Keratinocyte (primary cell): Measurements from ENCODE around the gene HTRA3. TPM values are rescaled to one million over a fixed set of nuclear protein-coding genes. Genes with fewer than 3 reads are reported as not detected.

ENCODE experiments used
- DNase-seq: peaks from one replicate; pipeline ENCODE4 v3.0.0-alpha.2; 2011; ENCODE audit warnings: low read depth, missing footprints, low spot score
- FAIRE-seq: peaks from 2 replicates; lab custom pipeline; 2011; peaks lifted over from hg19 to GRCh38; lab: Jason Lieb, UNC
- H2AFZ ChIP-seq: 2 replicates; pipeline ENCODE4 v1.6.0; 2012; ENCODE audit warnings: low read length, control low read depth, inconsistent platforms; ENCODE audit not compliant: control insufficient read depth
- H3K27ac ChIP-seq: 2 replicates; pipeline ENCODE4 v1.5.1; 2011; ENCODE audit warnings: low read length; ENCODE audit not compliant: control insufficient read depth, insufficient read depth
- H3K27me3 ChIP-seq: 3 replicates; pipeline ENCODE4 v1.6.0; 2011; ENCODE audit warnings: low read length; ENCODE audit not compliant: control insufficient read depth, insufficient read depth; ENCODE audit errors: extremely low read depth
- H3K36me3 ChIP-seq, 2 experiments: 2 replicates in 1 of 2; 3 replicates in 1 of 2; pipeline ENCODE4 v1.5.1; 2011; ENCODE audit warnings: low read length in 2 of 2, mild to moderate bottlenecking in 1 of 2; ENCODE audit not compliant: control insufficient read depth in 2 of 2, insufficient read depth in 2 of 2; ENCODE audit errors: extremely low read depth in 1 of 2
- H3K4me1 ChIP-seq: 3 replicates; pipeline ENCODE4 v1.5.1; 2011; ENCODE audit warnings: low read length; ENCODE audit not compliant: control insufficient read depth, insufficient read depth; ENCODE audit errors: extremely low read depth
- H3K4me2 ChIP-seq: 3 replicates; pipeline ENCODE4 v1.6.0; 2011; ENCODE audit warnings: low read depth, low read length; ENCODE audit not compliant: control insufficient read depth, insufficient read depth; ENCODE audit errors: extremely low read depth
- H3K4me3 ChIP-seq, 3 experiments: fragments of 200-600 bp in 1 of 3; sonication (generic) in 1 of 3; 2 replicates in 2 of 3; 3 replicates in 1 of 3; pipeline ENCODE4 v1.5.1; 2011 to 2016; ENCODE audit warnings: low read length in 3 of 3, mild to moderate bottlenecking in 3 of 3, control low read depth in 2 of 3, inconsistent platforms in 1 of 3, low read depth in 1 of 3, mixed read lengths in 1 of 3, mixed run types in 1 of 3, moderate library complexity in 1 of 3; ENCODE audit not compliant: control insufficient read depth in 2 of 3, insufficient read depth in 2 of 3; ENCODE audit errors: extremely low read depth in 1 of 3
- H3K79me2 ChIP-seq: 2 replicates; pipeline ENCODE4 v1.6.0; 2012; ENCODE audit warnings: low read length; ENCODE audit not compliant: control insufficient read depth, insufficient read depth
- H3K9ac ChIP-seq: 3 replicates; pipeline ENCODE4 v1.6.0; 2011; ENCODE audit warnings: low read length; ENCODE audit not compliant: control insufficient read depth, insufficient read depth; ENCODE audit errors: extremely low read depth
- H3K9me1 ChIP-seq: 3 replicates; pipeline ENCODE4 v1.6.0; 2011; ENCODE audit warnings: low read length; ENCODE audit not compliant: control insufficient read depth, insufficient read depth; ENCODE audit errors: extremely low read depth
- H3K9me3 ChIP-seq: 2 replicates; pipeline ENCODE4 v1.5.1; 2012; ENCODE audit warnings: low read depth, low read length; ENCODE audit not compliant: control insufficient read depth
- H4K20me1 ChIP-seq: 3 replicates; pipeline ENCODE4 v1.6.0; 2011; ENCODE audit warnings: low read length; ENCODE audit not compliant: control insufficient read depth, insufficient read depth; ENCODE audit errors: extremely low read depth
- EZH2 ChIP-seq: IDR thresholded peaks from one replicate; pipeline ENCODE4 v1.6.1; 2012; ENCODE audit warnings: inconsistent platforms, mild to moderate bottlenecking, low read length, moderate library complexity
- dilution Hi-C: fragments of 300-500 bp; cut with MboI; formaldehyde crosslinking; loops from one replicate; pipeline ENCODE4 v1.7.0; 2020; ENCODE audit warnings: low sequenced_read_pairs; ENCODE audit not compliant: extremely low pct_ligation_motif_present
- polyA plus RNA-seq, 5 experiments: library from polyadenylated mRNA; depleted of rRNA in 3 of 5; stranded (reverse) in 3 of 5; stranded (forward) in 1 of 5; unstranded in 1 of 5; fragments of >200 nt; gene quantifications; 1 replicate in 1 of 5; 2 replicates in 3 of 5; 3 replicates in 1 of 5; pipeline versions ENCODE4 v1.2.1 to v1.2.3, GENCODE V29; 2011 to 2012; ENCODE audit warnings: missing spikeins in 2 of 5, low read depth in 1 of 5, low replicate concordance in 1 of 5
- TF ChIP-seq, protein P1 (sequence below), 3 experiments: IDR thresholded peaks in 1 of 3; conservative IDR thresholded peaks in 1 of 3; optimal IDR thresholded peaks in 1 of 3; 2 replicates in 2 of 3; 3 replicates in 1 of 3; pipeline versions ENCODE3 to v1.5.1; 2011; ENCODE audit warnings: low read length in 3 of 3, mild to moderate bottlenecking in 3 of 3, moderate library complexity in 2 of 3, control low read depth in 1 of 3, inconsistent platforms in 1 of 3; ENCODE audit not compliant: insufficient read depth in 2 of 3; ENCODE audit errors: extremely low read depth in 1 of 3

HTRA3 gene
- polyA plus RNA-seq, 1 donor (not counting 4 experiments of a cell fraction or from before 2014, with no cell fraction given): not detected

- Histone ChIP-seq H2AFZ (no peak overlapping the region), H3K4me1 (no peaks in the 10 kb centered on the region), H3K27me3 (peaks cover 7% of the 10 kb centered on the region), H3K9me1 (no peaks in the 10 kb centered on the region), H3K9ac (no peak overlapping the region), H3K27ac (no peak overlapping the region), H4K20me1 (no peaks in the 10 kb centered on the region), H3K4me3 (no peak overlapping the region), H3K9me3 (no peaks in the 10 kb centered on the region), H3K4me2 (no peak overlapping the region), H3K36me3 (no peaks in the 10 kb centered on the region), H3K79me2 (no peaks in the 10 kb centered on the region)
- dilution Hi-C loops: loop anchor here (25.0 kb wide), 1 partner anchor 149 kb away; no protein-coding TSS in a partner anchor
- no peak for DNase-seq
- no peak for FAIRE-seq
- TF ChIP-seq, protein P1, sequence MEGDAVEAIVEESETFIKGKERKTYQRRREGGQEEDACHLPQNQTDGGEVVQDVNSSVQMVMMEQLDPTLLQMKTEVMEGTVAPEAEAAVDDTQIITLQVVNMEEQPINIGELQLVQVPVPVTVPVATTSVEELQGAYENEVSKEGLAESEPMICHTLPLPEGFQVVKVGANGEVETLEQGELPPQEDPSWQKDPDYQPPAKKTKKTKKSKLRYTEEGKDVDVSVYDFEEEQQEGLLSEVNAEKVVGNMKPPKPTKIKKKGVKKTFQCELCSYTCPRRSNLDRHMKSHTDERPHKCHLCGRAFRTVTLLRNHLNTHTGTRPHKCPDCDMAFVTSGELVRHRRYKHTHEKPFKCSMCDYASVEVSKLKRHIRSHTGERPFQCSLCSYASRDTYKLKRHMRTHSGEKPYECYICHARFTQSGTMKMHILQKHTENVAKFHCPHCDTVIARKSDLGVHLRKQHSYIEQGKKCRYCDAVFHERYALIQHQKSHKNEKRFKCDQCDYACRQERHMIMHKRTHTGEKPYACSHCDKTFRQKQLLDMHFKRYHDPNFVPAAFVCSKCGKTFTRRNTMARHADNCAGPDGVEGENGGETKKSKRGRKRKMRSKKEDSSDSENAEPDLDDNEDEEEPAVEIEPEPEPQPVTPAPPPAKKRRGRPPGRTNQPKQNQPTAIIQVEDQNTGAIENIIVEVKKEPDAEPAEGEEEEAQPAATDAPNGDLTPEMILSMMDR (optimal IDR thresholded peaks at IDR 0.05 in 1 of 3, IDR thresholded peaks at IDR 0.05 in 1 of 3, conservative IDR thresholded peaks at IDR 0.05 in 1 of 3; ENCODE audit: extremely low read depth in 1 of 3, insufficient read depth in 2 of 3, low read length in 3 of 3): no peak
- no peak for TF ChIP-seq EZH2
Measured at GRCh38 chr4:8263397-8263796, 6.2 kb upstream of the HTRA3 start.

DNA sequence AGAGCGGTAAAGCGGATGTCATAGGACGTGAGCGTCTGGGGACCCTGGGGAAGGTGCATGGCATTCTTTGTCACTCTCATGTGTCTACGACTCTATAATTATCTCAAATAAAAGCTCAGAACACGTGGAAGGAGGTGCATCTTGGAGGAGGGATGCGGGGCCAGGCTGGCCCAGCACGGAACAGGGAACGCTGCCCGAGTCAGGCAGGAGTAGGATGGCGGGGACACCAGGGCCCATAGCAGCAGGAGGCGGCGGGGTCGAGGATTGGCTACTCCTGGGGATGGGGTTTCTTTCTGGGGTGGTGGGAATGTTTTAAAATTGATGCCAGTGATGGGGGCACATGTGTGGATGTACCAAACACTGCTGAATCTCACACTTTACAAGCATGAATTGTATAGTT is 5.4 kb upstream of the HTRA3 start:
- H3K79me2 ChIP-seq: no peaks in the 10 kb centered on the region
- TF ChIP-seq, protein P1 (optimal IDR thresholded peaks at IDR 0.05 in 1 of 3, IDR thresholded peaks at IDR 0.05 in 1 of 3, conservative IDR thresholded peaks at IDR 0.05 in 1 of 3; ENCODE audit: extremely low read depth in 1 of 3, insufficient read depth in 2 of 3, low read length in 3 of 3): no peak
- TF ChIP-seq EZH2: no peak
- no peak overlapping the region for H2AFZ ChIP-seq
- peaks cover 9% of the 10 kb centered on the region for H3K27me3 ChIP-seq
- H3K9me1 ChIP-seq: no peaks in the 10 kb centered on the region
- H3K4me3 ChIP-seq: no peak overlapping the region
- no peaks in the 10 kb centered on the region for H4K20me1 ChIP-seq
- dilution Hi-C loops: loop anchor here (25.0 kb wide), 1 partner anchor 148 kb away; no protein-coding TSS in a partner anchor
- no peak overlapping the region for H3K9ac ChIP-seq
- FAIRE-seq (no peak), DNase-seq (no peak)
- no peak overlapping the region for H3K4me2 ChIP-seq
- no peaks in the 10 kb centered on the region for H3K4me1 ChIP-seq
- no peak overlapping the region for H3K27ac ChIP-seq
- H3K36me3 ChIP-seq: no peaks in the 10 kb centered on the region
- no peaks in the 10 kb centered on the region for H3K9me3 ChIP-seq
